GM12872 (cell line): ENCODE measurements around the gene TBC1D8.
A peak's percentile ranks its signal among the peaks of the same experiment; 100 is the strongest.

ENCODE experiments used
- TF ChIP-seq, protein P1 (sequence below): IDR thresholded peaks from 3 replicates; pipeline ENCODE4 v1.5.1; 2011; ENCODE audit warnings: low read depth, mild to moderate bottlenecking, low read length, moderate library complexity; ENCODE audit not compliant: insufficient read depth

Gene TBC1D8

DNA sequence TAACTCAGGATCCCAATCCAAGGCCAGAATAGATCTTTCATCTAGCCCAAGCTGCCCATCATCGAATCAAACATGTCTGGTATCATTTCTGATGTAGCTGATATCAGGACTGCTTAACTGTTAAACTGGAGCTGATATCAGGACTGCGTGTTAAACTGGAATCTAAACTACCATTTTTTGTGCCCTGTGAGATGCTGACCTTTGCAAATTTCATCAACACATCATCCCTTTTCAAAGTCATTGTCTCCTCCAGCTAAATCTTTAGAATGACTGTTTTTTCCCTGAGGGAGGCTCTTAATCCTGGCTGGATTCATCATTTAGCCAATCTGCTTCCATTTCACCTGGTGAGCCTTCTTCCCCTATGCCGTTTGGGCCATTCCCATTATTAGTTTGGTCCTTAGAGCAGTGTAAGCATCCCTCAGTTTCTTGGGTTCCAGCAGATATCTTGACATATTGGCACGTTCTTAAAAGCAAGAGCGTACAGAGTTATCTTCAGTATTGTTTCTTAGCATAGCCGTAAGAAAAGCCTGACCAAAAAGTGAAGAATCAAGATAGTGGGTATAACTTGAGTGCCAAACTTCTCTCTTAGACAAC is 136.8 kb downstream of the TBC1D8 start:
- TF ChIP-seq, protein P1, sequence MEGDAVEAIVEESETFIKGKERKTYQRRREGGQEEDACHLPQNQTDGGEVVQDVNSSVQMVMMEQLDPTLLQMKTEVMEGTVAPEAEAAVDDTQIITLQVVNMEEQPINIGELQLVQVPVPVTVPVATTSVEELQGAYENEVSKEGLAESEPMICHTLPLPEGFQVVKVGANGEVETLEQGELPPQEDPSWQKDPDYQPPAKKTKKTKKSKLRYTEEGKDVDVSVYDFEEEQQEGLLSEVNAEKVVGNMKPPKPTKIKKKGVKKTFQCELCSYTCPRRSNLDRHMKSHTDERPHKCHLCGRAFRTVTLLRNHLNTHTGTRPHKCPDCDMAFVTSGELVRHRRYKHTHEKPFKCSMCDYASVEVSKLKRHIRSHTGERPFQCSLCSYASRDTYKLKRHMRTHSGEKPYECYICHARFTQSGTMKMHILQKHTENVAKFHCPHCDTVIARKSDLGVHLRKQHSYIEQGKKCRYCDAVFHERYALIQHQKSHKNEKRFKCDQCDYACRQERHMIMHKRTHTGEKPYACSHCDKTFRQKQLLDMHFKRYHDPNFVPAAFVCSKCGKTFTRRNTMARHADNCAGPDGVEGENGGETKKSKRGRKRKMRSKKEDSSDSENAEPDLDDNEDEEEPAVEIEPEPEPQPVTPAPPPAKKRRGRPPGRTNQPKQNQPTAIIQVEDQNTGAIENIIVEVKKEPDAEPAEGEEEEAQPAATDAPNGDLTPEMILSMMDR, result no peak

DNA sequence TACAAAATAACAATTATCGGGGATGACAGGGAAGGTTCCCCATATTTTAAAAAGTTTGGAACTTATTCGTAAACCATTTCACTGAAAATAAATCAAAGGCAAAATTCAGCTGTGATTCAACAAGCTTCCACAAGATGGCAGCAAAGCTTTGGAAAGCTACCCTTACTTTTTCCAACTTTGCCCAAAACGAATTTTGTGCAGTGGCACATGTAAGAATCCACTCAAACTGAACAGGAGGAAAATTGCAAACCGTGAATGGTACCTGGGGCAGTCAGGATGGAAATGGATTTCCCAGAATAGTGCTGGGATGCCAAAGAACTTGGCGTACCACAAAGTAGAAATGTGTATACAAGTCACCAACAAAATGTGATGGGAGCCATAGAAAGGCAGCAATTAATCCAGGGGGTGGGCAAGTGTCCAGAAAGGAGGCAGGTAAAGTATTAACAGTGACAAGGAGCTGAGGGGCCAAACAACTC is 138.4 kb downstream of the TBC1D8 start:
- TF ChIP-seq, protein P1, result peak; percentile 71

DNA sequence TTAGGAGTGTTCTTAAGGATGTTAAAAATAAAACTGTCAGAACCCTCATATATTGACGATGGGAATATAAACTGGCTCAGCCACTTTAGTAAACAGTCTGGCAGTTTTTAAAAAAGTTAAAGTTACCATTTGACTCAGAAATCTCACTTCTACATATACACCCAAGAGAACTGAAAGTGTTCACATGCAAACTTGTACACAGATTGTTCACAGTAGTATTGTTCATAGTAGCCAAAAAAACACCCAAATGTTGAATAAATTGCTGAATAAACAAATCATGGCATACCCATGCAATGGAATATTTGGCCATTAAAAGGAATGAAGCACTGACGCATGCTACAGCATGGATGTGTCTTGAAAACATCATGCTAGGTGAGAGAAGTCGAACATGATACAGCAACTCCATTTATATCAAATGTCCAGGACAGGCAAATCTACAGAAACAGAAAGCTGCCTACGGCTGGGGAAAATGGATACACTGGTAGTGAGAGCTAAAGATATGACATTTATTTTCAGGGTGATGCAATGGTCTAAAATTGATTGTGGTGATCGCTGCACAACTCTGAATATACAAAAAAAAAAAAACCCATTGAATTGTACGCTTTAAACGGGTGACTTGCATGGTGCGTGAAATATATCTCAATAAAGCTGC is 139.0 kb downstream of the TBC1D8 start:
- TF ChIP-seq, protein P1, result no peak

DNA sequence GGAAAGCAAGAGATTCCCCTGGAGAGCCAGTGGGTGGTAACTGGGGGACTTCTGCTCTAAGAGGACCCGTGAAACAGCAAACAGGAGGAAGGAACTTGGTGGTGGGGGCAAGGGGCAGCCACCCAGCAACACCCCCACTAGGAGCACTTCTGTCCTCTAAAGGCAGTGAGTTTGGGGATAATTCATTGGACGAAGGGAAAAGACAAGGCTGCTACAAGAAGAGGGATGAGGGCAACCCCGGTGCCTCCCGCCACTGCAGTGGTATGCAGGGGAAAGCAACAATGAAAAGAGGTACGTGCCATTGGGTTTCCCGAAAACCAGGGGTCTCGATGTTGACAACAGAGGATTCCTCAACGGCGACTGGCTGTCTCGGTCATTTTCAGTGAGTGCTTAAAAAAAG is 140.0 kb downstream of the TBC1D8 start:
- TF ChIP-seq, protein P1, result no peak

DNA sequence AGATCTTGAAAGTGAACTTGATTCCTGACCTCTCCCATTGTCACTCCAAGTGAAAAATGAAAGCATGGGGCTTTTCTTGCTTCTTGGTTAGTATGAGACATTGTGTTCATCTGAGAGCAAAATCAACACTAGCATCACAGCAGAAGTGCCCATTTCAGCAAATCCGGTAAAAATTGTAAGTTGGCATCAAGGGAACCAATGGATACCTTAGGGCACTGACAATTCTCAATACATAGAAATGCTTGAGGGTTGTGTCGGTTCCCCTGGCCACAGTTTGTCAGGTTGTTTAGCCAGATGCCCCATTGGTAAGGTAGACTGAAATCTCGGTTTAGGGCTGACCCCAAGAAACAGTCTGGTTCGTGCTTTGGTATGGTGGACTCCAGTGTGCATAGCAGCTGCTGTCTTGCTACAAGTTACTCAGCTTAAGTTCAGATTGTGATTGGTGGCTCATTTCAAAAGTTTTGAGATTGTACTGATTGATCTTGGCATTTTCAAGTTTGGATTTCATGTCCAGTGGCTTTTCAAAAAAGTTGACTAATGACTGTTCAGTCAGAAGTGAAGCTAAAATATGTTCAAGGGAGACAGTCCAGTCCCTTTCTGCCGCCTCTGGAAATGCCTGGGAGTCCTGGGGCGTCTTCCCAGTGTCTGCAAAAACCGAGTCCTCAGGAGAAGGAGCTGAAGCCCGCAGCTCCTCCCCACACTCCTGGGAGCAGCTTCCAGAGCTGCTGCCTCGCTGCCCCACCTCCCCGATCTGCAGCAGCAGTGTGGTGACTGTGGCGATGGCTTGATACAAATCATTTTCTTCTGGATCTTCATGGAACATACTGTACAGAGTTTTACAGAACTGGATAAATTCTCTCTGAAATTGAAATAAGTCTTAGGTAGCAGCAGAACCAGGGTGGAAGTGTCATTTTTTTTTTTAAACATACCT is 143.5 kb downstream of the TBC1D8 start:
- TF ChIP-seq, protein P1, result no peak

DNA sequence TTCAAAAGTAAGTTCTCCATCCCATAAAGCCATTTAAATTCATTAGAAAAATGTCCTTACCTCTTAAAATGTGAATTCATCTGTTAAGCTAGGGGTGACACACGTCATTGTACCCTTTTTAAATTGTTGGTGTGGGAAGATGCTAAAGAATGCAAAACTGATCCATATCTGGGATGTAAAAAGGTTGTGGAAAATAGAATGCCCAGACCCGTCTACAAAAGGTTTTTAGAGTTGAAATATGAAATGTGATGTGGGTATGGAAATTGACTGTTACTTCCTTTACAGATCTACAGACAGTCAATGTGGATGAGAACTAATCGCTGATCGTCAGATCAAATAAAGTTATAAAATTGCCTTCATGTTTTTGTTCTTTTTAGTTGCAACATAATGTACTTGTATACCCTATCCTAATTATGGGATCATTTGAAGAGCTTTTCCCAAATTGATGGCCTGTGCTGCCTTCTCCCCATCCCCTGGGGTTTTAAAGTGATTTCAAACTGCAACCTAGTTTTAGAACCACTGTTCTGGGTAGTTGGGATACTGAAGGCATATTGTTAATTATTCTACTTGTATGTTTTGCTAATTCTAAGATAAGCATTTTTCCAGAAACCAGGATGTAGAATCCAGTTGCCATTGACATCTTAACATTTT is 145.0 kb downstream of the TBC1D8 start:
- TF ChIP-seq, protein P1, result no peak
